Measurements from ENCODE around the gene OSBPL1A. TPM values are rescaled to one million over a fixed set of nuclear protein-coding genes. Genes with fewer than 3 reads are reported as not detected.

Gene OSBPL1A
- total RNA-seq, 1 donor from 2014 or later, result 42.0 TPM

DNA sequence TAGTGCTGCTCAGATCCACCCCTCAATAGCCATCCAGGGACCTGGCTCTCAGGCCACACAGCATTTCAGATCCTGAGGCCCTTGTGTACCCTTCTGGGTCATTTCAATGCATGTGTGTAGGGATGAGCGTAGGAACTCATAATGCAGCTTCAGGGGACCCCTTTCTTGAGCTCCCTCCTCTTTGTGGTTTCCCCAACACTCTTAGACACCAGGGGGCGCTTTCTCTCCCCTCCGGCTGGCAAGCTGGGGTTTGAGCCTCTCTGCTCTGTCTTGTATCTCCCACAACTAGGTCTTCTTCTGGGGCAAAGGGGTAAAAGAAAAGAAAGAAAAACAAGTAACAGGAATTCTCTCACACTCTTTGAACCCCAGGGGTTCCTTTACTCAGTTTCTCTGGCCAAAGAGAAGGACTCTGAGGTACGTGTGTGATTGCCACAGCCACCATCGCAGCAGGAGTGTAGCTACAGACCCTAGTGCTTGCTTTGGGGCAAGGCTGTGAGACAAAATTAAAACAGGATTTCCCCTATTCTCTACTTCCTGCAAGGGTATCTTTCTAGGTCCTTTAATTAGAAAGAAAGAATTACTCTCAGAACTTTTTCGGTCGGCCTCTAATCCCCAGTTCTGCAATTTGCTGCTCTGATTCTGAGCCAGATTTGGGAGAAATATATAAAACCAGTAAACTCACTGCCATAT is 220.8 kb downstream of the OSBPL1A start:
- DNase-seq (peak; percentile 67), ATAC-seq (peak; percentile 89)
- Histone ChIP-seq H3K27me3 (no peaks in the 10 kb centered on the region), H3K4me1 (peaks cover 8% of the 10 kb centered on the region), H3K36me3 (peaks cover 10% of the 10 kb centered on the region), H3K27ac (no peak overlapping the region), H3K9me3 (no peaks in the 10 kb centered on the region), H3K4me3 (no peak overlapping the region)
- intact Hi-C loops (cut with DNase I), result no loop called here
- TF ChIP-seq CTCF (IDR thresholded peaks at IDR 0.05), result peak; percentile 75

- Histone ChIP-seq H3K4me1 (peaks cover 8% of the 10 kb centered on the region), H3K9me3 (no peaks in the 10 kb centered on the region), H3K36me3 (peaks cover 26% of the 10 kb centered on the region), H3K27ac (no peak overlapping the region), H3K27me3 (no peaks in the 10 kb centered on the region), H3K4me3 (no peak overlapping the region)
- TF ChIP-seq CTCF (IDR thresholded peaks at IDR 0.05), result no peak
- ATAC-seq (no peak), DNase-seq (no peak)
- intact Hi-C loops (cut with DNase I), result no loop called here
These were observed 223.6 kb downstream of the OSBPL1A start for GRCh38 chr18:24173997-24174396.

DNA sequence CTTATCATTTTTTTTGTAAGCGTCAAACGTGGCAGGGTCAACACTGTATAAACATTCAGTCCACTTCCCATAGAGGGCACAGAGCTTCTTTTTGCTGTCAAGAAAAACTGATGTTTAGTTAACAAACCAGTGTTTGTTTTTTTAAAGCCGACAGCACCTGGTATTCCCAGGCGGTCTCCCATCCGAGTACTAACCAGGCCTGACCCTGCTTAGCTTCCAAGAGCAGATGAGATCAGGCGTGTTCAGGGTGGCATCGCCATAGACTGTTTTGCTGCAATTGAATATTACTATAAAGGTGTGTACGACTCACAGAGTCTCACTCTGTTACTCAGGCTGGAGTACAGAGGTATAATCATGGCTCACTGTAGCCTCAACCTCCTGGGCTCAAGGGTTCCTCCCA is 227.3 kb downstream of the OSBPL1A start:
- peaks cover 57% of the 10 kb centered on the region for H3K36me3 ChIP-seq
- ATAC-seq (no peak), DNase-seq (no peak)
- intact Hi-C loops (cut with DNase I), result no loop called here
- H3K9me3 ChIP-seq, result no peaks in the 10 kb centered on the region
- no peaks in the 10 kb centered on the region for H3K4me1 ChIP-seq
- no peak overlapping the region for H3K4me3 ChIP-seq
- no peak for TF ChIP-seq CTCF (IDR thresholded peaks at IDR 0.05)
- no peaks in the 10 kb centered on the region for H3K27me3 ChIP-seq
- no peak overlapping the region for H3K27ac ChIP-seq

GRCh38 chr18:24168496-24168895 is 229.1 kb downstream of the OSBPL1A start:
- Histone ChIP-seq H3K36me3 (peaks cover 58% of the 10 kb centered on the region), H3K9me3 (no peaks in the 10 kb centered on the region), H3K27ac (no peak overlapping the region), H3K4me1 (no peaks in the 10 kb centered on the region), H3K4me3 (no peak overlapping the region), H3K27me3 (no peaks in the 10 kb centered on the region)
- intact Hi-C loops (cut with DNase I), result no loop called here
- TF ChIP-seq CTCF (IDR thresholded peaks at IDR 0.05), result no peak
- DNase-seq (no peak), ATAC-seq (no peak)

- Histone ChIP-seq H3K36me3 (peaks cover 57% of the 10 kb centered on the region), H3K9me3 (no peaks in the 10 kb centered on the region), H3K27ac (no peak overlapping the region), H3K27me3 (no peaks in the 10 kb centered on the region), H3K4me1 (no peaks in the 10 kb centered on the region), H3K4me3 (no peak overlapping the region)
- TF ChIP-seq CTCF (IDR thresholded peaks at IDR 0.05), result no peak
- intact Hi-C loops (cut with DNase I), result no loop called here
- ATAC-seq (no peak), DNase-seq (no peak)
These were observed 236.3 kb downstream of the OSBPL1A start for GRCh38 chr18:24161304-24161703.

GRCh38 chr18:24160086-24160485 is 237.5 kb downstream of the OSBPL1A start:
- Histone ChIP-seq H3K27me3 (no peaks in the 10 kb centered on the region), H3K27ac (no peak overlapping the region), H3K36me3 (peaks cover 45% of the 10 kb centered on the region), H3K4me1 (no peaks in the 10 kb centered on the region), H3K9me3 (no peaks in the 10 kb centered on the region), H3K4me3 (no peak overlapping the region)
- intact Hi-C loops (cut with DNase I), result no loop called here
- ATAC-seq (no peak), DNase-seq (no peak)
- TF ChIP-seq CTCF (IDR thresholded peaks at IDR 0.05), result no peak
